NCI-H446 treated with DMSO at 0.1 percent for 48 hours (cell line): ENCODE results near the gene PTP4A2.
"Not testable (repeated sequence)": the region's sequence is repeated elsewhere in the genome, so short reads cannot be mapped to it uniquely, and the experiment has no call there.

Experiments used
- DNase-seq: peaks from one replicate; lab custom pipeline; 2025; lab: John Stamatoyannopoulos, UW

The PTP4A2 gene

DNA sequence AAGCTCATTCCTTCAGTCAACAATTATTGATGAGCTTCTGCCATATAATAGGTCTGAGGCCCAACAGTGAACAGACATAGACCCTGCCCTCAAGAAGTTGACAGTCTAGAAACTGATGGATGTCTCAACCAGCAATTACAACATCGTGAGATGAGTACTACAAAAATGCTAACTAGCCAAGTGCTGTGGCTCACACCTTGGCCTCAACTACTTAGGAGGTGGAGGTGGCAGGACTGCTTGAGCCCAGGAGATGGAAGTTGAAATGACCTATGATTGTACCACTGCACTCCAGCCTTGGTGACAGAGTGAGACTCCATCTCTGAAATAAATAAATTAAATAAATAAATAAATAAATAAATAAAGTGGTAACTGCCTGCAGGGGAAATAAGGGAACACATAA, 11.7 kb upstream of the PTP4A2 start:
- DNase-seq = no peak

DNA sequence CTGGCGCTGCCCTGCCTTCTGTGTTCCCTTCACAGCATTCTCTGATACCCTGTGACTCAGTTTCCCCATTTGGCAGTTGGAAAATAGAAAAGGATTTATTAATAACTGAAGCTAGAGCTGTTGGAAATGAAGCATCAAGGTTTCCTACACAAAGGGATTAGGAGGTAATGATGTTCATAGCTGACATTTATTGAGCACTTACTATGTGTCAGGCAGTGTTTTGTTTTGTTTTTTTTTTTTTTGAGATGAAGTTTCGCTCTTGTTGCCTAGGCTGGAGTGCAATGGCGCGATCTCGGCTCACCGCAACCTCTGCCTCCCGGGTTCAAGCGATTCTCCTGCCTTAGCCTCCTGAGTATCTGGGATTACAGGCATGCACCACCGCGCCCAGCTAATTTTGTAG, 7.5 kb upstream of the PTP4A2 start:
- not testable (repeated sequence) for DNase-seq

DNA sequence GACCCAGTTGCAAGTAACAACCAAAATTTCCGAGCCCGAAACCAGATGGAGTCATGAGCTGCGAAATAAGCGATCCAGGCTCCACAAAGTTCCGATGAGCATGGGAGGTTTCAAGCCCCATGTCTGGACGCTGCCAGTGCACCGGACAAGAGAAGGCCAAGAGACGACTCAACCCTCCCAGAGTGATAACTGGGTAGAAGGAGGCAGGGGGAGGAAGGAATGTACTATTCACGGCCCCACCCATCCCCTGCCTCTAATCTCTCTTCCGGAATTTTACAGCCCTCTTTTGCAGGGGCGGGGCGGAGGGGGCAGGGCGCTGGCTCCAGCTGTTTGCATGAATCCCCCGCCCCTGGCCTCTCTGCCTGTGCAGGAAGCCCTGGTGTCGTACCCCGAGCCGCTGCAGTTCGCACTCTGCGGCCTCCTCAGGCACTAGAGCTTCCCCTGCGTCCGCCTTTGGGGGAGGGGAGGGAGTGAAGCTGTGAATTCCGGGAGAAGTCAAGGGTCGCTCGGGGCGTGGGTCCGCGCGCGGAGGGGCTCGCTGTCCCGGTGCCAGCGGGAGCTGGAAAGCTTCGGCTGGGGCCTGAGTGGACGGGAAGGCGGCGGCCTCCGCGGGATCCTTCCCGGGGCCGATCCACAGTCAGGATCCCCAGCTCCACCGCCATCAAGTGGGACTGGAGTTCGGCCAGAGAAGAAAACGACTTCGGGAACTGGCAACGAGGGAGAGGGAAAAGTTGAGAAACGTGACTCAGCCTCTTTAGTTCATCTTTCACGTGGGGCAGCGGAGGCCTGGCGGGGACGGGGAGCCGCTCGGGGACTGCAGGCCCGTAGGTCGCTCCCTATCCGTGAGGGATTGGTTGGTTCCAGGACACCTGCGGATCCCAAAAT, 6.3 kb upstream of the PTP4A2 start:
- DNase-seq = no peak

DNA sequence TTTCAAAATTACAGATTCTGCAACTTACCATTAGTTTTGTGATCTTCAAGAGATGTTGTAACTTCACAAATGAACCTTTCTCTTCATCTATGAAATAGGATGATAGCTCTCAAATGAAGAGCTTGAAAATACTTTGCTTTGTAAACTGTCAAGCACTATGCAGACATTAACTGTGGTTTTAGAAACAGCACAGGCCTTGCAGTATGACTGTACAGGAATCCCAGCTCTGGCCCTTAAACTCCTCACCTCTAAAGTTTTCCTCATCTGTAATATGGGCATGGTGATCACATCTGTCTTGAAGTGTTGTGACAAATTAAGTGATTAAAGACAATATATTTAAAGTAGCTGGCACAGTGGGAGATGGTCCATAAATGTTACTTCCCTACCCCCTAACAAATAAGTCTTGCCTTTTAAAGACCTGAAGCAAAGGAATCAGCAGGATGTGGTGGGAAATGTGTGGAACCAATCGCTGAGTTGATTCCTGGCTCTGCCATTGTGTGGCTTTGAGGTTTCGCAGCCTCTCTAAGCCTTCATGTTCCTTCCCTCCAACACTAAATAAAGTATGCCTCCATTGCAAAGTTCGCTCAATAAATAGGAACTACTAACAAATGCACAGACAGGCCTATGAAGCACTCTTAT, 5.5 kb upstream of the PTP4A2 start:
- DNase-seq = no peak

- DNase-seq = not testable (repeated sequence)
Measured at GRCh38 chr1:31942061-31942460, 3.9 kb upstream of the PTP4A2 start.

- no peak for DNase-seq
Measured at GRCh38 chr1:31939484-31940329, 1.5 kb upstream of the PTP4A2 start.

DNA sequence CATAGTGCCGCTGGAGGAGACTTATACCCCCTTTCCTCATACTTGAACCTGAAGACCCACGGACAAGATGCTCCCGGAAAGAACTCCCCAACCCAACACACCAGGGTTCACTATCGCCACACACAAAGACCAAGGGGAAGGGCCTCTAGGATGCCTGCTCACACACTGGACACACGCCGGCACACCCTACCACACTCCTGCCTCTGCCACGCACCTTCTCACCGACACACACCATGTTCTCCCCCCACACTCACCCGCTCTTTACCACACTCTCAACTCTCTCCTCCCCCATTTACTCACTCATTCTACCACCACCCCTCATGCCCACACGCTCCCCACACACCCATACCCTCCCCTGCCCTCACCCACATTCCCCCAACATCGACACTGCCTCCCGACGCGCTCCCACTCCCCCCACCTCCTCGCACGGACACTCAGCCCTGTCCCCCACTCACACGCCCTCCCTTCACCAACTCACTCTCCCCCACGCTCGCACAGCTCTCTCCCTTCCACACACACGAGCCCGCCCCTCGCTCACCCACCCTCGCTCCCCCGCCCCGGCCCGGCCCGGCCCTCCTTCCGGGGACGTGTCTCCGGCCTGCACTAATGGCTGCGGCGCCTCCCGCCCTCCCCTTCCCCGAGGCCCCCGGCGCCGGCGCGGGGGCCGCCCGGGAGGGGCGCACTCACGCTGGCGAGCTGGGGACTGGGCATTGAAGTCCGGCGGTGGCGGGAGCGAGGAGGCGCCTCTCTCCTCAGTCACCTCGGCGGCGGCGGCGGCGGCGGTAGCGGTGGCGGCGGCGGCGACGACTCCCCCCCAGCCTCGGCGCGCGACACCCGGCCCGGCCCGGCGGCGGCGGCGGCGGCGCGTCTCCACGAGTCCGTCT, 626 bp downstream of the PTP4A2 start:
- DNase-seq = no peak

GRCh38 chr1:31936981-31937299, 1.2 kb downstream of the PTP4A2 start:
- DNase-seq = no peak

GRCh38 chr1:31936278-31936980, 1.7 kb downstream of the PTP4A2 start:
- no peak for DNase-seq

DNA sequence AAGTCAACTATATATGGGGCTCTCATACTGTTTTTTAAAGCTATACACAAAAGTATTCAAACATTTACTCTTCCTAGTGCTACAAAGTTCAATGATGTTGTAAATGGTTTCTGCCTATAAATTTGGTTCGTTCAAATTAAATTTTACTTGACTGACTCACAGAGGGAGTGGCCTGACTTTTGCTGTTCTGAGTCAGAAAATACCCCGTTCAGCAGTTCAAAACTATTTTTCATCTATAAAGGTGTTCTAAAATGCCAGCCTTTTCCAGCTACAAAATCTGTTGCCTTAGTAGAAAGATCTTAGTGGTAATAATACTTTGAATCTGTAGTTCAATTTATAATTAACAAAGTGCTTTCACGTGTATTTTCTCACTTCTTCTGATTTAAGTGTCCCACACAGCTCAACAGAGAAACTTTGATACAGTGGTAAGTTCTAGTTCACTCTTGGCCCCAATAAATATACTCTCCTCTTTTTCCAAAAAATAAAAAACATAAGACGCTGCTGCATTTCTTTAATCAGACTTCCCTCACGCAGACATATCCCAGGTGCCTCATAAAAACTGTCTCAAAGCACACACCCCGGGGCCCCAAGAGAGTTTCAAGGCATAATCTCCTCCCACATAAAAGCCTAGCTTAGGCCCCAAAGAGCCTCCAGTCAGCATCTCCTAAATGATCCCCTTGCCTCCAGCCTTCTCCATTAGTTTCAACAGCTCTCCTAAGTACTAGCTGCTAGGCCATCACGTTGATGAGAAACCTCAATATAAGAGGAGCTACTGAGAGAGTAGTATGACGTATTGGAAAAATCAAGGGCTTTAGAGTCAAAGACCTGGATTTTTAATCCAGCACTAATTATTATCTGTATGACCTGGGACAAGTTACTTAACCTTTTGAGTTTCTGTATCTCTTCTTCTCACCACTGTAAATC, 3.2 kb downstream of the PTP4A2 start:
- DNase-seq = no peak

- DNase-seq = no peak
Measured at GRCh38 chr1:31932491-31933316, 5.5 kb downstream of the PTP4A2 start.

DNA sequence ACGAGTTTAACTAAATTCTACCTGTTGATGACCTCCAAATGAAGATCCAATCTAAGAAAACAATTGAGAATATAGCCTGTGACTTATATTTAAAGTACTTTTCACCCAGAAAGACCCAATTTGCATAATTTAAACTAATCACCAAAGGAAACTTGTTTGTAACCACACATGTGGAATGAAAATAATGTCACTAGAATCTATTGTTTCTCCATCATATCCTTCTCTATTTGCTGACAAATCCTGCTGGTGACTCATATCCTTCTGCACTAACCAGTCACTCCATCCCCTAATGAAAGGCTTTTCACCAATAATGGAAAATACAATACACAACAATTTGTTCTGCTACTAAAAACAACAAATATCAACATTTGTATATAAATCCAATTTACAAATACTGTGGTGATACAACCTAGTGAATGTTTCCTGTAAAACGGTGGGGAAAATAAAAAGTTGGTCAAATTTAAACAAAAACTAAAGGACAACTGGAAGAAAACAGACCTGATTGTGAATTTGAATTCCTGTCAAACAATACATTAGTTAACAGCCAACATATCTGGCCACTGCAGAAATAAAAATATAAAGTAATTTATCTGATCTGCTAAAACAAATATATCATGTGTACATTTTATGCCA, 6.5 kb downstream of the PTP4A2 start:
- no peak for DNase-seq

DNA sequence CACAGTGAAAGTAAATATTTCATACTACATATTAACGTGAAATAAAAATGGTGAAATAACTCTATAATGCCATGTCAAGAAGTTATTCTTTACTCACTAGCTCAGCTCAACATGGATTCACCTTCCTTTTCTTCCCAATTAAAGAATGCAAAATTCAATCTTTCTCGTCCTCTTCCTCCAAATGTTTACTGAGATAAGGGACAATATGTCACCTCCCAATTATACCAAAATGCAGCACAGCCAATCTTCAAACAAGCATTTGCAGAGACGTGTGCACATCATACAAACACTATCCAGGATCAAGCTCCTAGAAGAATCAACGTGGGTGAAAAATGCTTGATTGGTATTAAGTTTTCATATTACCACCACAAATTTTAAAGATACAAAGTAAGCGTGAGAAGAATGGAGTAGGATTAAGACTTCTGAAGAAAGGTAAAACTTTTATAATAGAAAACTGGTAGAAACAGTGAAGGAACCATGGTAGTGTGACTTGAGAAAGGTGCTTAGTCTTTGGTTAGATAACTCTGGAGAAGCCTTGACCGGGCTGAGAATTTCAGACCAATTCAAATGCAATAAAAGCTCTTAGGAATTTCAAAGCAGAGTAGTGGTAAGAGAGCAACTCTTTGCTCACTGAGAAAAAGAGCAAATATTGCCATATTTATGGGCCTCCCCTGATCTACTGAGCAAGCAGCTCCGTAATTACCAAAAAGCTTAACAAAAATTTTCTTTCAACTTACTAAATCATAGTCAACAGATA, 7.2 kb downstream of the PTP4A2 start:
- DNase-seq = no peak

DNA sequence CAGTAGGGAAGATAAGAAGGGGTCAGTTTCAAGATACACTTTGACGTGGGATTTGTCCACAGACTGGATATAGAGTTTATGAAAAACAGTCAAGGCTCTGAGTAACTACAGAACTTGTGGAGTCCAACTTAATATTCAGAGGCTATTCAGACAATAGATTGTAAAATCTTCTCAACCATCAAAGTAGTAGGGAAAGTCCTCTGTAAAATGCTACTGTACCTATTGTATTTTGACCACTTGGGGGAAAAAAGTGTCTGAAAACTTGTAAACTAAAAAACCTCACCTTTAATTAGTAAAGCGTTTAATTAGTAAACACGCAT, 10.5 kb downstream of the PTP4A2 start:
- DNase-seq = no peak

DNA sequence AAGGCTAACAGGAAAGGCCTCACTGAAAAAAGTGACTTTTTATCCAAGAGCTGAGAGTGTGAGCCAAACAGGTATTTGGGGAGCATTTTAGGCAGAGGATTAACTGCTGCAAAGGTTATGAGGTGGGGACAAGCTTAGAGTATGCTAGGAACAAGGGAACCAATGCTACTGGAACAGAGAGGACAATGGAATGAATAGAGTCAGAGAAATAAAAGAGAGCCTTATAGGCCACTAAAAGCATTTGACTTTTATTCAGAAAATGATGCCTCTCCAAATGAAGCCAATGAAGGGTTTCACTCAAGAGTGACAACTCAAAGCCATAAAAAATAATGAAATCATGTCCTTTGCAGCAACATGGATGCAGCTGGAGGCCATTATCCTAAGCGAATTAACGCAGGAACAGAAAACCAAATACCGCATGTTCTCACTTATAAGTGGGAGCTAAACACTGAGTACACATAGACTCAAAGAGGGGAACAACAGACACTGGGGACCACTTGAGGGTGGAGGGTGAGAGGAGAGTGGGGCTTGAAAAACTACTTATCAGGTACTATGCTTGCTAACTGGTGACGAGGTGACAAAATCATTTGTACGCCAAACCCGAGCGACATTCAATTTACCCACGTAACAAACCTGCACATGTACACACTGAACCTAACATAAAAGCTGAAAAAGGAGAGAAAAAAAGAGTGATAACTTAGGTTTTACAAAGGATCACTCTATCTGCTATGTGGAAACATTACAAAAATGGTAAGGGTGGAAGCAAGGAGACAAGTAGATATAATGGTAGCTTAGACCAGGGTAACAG, 11.1 kb downstream of the PTP4A2 start:
- no peak for DNase-seq

- no peak for DNase-seq
Measured at GRCh38 chr1:31926252-31926651, 11.9 kb downstream of the PTP4A2 start.

GRCh38 chr1:31925824-31926223, 12.3 kb downstream of the PTP4A2 start:
- DNase-seq = not testable (repeated sequence)
